Suppressor macrophage (primary cell): ENCODE measurements around the gene CASTOR1.
A peak's percentile ranks its signal among the peaks of the same experiment; 100 is the strongest.

Source experiments
- DNase-seq, 4 experiments: peaks; one replicate each; pipeline ENCODE4 v3.0.0-alpha.2; 2020 to 2022

Gene CASTOR1

GRCh38 chr22:30262917-30263741 is 26.2 kb downstream of the CASTOR1 start:
- DNase-seq = peak; percentile 87 to 94 (median 90)

- no peak for DNase-seq
Measured at GRCh38 chr22:30262112-30262511, 27.2 kb downstream of the CASTOR1 start.

- peak; percentile 67 to 79 (median 72) for DNase-seq
Measured at GRCh38 chr22:30261134-30261533, 28.2 kb downstream of the CASTOR1 start.

DNA sequence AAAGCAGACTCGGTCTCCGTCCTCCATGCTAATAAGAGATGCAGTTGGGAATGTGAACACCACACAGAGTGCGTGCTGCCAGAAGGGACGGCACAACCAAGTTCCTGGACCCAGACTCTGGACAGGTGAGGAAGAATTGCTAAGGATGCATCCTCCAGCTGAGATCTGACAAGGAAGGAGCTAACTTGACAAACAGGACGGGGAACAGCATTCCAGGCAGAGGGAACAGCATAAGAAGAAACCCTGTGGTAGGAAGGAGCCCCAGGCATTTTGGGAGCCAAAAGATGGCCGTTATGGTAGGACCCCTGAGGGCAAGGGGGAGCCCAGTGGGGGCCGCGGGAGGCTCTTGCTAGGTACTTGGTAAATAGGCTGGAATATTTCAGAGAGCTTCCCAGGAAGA is 28.6 kb downstream of the CASTOR1 start:
- no peak for DNase-seq

GRCh38 chr22:30260276-30260675 is 29.0 kb downstream of the CASTOR1 start:
- DNase-seq = no peak

DNA sequence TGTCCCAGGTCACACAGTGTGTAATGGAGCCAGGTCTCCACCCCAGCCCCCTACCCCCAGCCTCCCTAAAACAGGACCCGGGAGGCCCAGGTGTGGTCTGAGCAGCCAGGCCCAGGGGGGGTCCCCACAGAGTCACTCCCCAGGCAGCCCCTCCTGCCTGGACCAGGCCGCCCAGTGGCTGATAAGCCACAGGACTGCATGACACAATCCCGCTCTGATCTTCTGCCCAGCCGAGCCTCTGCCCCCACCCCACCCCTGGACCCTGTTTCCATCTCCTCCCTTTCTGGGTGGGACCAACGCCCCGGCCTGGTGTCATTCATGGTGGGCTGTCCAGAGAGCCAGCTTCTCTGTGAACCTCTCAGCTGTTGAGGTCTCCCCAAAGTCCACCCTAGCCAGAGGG is 35.0 kb downstream of the CASTOR1 start:
- DNase-seq = no peak

GRCh38 chr22:30253205-30253852 is 36.0 kb downstream of the CASTOR1 start:
- DNase-seq = peak in 3 of 4 experiments; percentile 36 to 60 (median 53)

- peak; percentile 46 to 68 (median 64) for DNase-seq
Measured at GRCh38 chr22:30252411-30253204, 36.7 kb downstream of the CASTOR1 start.

DNA sequence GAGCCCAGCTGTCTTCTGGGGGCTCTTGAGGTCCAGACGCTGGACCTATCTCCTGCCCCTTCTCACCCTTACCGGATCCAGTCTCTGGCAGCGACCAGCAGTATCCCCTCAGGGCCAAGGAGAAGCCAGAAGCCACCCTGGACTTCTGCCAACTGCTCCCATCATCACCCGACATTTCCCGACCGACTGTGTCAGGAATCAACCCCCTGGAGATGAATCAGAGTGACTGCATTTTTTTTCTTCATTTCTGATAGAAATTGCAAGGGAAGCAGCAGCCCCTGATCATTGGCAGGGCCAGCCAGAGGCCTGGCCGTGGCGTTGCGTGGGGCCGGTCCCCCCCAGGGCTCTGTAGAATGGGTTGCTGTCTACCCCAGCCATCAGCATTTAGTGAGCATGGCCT is 37.6 kb downstream of the CASTOR1 start:
- DNase-seq = no peak

GRCh38 chr22:30250661-30251267 is 38.5 kb downstream of the CASTOR1 start:
- DNase-seq = peak in 3 of 4 experiments; percentile 39 to 41 (median 39)

DNA sequence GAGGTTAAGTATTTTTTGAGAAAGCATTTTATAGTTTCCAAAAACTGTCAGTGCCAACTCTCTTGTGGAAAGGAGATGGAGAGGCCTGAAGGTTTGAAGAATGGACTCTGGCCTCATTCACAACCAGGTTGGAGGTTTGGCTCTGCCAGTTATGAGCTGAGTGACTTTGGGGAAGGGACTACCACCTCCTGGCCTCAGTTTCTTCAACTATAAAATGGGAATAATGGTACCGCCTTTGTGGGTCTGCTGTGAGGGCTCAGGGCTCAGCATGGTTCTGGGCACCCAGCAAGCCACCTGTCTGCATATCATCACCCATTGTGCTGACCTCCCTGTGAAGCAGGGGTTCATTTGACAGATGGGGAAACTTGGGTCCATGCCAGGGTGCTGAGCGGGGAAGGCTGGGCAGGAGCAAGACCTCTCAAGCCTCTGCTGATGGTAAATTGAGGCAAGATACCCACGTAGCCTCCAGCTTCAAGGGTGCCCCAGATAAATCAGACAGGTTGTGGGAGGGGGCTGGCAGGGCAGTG is 39.2 kb downstream of the CASTOR1 start:
- peak in 1 of 4 experiments; percentile 20 for DNase-seq

DNA sequence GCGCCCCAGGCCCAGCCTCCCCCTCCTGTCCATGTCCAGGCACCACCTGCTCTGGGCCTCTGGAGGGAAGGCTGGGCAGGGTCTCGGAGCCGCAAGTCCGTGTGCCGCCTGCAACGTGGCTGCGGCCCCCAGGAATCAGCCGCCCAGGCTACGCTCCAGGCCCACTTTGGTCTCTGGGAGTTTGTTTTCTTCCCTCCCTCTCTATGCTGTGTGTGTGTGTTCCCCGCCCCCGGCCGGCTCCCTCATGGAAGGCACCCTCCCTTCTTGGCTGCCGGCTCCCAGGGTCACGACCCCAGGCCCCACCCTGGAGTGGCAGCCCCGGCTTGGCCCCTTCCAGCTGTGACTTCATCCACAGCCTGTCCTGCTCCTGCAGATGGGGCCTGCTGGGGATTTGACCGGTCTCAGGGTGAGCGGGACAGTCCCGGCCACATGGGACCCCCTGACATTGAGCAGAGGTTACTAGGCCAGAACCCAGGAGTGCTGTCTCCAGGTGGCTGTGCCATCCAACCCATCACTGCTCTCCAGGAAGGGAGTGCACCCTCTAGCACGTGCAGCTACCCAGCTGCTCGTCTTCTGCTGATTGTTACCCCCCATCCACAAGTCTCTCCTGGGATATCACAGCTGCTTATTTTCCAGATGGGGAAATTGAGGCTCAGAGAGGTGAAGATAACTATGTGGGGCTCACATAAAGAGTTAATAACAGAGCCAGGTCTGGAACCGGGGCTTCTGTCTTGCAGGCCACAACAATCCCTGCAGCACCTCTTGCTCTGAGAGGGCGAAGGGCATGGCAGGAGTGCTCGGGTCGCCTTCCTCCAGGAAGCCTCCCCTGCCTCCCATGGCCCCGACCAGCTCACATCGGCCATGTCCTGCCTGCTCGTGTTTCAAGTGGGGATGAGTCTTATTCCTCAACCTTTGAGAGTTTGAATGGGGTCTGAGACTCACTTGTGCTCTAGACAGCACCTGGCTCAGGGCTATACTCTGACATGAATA is 40.0 kb downstream of the CASTOR1 start:
- no peak for DNase-seq

DNA sequence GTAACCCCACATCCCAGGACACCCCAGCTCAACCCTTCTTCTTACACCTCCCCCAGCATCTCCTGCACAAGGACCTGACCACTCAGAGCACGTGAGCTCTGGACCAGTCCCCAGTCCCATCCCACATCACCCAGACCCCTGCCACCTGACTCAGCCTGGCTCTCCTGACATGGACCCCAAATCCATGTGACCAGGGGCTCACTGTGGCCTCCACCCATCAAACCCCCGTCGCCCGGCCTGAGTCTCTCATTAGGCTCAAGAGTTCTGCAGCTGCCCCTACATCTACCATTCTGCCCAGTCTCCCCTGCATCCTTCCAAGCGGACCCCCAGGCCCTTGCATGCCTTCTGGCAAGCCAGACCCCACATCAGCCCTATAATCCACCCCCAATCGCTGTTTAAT is 40.8 kb downstream of the CASTOR1 start:
- no peak for DNase-seq

- no peak for DNase-seq
Measured at GRCh38 chr22:30247974-30248373, 41.3 kb downstream of the CASTOR1 start.

DNA sequence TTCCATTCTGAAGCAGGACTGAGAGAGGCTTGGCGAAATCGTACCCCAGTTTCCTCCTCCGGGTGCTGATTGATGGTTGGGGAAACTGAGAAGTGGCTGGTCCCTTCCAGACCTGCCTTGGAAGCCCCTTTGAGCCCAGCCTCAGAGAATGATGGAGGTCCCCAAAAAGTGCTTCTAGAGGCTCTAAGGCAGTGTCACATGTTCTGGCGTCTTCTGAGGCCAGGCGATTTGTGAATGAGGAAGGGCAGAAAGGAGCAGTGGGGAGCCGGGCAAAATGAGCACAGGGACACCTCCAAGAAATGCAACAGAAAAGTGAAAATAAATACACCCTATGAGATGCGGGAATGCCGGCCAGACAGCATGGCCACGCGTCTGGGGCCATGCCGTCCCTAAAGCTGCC is 41.7 kb downstream of the CASTOR1 start:
- DNase-seq = peak in 1 of 4 experiments; percentile 35

- no peak for DNase-seq
Measured at GRCh38 chr22:30246814-30247376, 42.4 kb downstream of the CASTOR1 start.

DNA sequence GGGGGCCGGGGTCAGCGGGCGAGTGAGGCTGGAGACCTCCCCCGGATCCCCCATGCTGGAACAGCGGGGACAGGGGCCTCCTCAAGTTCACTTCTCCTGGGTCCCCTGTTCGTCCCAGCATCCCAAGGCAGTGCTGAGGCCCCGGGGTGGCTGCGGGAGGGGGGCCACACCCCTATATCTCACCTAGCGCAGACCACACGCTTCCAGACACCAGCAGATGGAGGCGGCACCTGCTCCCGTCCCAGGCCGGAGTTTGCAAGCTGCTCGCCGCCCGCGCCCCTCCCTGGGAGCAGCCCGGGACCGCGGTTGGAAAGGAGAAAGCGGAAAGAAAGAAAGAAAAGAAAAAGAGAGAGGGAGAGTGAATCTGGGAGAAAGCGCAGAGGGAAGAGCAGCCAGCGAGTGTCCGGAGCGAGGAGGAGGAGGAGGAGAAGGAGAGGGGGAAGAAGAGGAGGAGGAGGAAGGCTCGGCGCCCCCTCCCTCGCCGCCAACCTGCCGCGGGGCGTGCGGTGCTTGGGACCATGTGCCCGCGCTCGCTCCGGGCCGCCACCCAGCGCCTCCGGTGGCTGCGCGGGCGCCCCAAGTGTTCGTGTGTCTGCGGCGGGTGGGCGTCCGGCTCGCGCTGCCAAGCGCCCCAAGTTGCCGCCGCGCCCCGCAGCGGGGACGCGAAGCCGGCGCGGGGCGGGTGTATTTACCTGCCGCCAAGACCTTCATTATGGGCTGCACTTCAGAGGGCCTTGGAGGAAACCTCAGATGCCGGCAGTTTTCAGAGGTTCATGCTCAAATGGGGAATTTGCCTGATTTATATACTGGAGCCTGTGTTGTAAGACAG is 43.1 kb downstream of the CASTOR1 start, which contains the start of gene LIF:
Gene LIF, minus strand, starts transcription at position 775 of the 829 bp plus-strand sequence. Its CDS starts 64 bp downstream, at position 711.
- peak in 3 of 4 experiments; percentile 57 to 71 (median 57) for DNase-seq

- no peak for DNase-seq
Measured at GRCh38 chr22:30245181-30245984, 43.9 kb downstream of the CASTOR1 start.

- no peak for DNase-seq
Measured at GRCh38 chr22:30244641-30245040, 44.7 kb downstream of the CASTOR1 start.
